ENCODE data around the gene FNIP2.

The FNIP2 gene

DNA sequence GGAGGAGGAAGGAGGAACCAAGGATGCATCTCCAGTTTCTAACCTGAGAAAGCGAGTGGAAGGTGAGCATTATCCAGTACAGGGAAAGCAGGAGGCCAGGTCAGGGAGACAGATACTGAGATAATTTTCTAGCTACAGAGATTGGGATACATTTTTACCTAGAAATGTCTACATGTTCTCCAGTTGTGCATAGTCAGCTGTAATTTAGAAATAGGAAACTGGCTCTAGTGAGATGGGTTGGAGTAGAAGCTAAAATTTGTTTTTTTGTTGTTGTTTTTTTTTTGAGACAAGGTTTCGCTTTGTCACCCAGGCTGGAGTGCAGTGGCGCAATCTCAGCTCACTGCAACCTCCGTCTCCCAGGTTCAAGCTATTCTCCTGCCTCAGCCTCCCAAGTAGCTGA is 71.3 kb downstream of the FNIP2 start:
- no peaks in the 10 kb centered on the region for H3K4me1 ChIP-seq (ENCODE audit: insufficient read depth, low read length, poor library complexity, severe bottlenecking)
- H3K79me2 ChIP-seq (ENCODE audit: insufficient read depth, low read length) = no peaks in the 10 kb centered on the region
- no peak overlapping the region for H2AFZ ChIP-seq (ENCODE audit: low read length)
- H3K9me3 ChIP-seq (ENCODE audit: insufficient read depth, low read depth, low read length) = no peaks in the 10 kb centered on the region
- no peak overlapping the region for H3K9ac ChIP-seq (ENCODE audit: low read depth, low read length, poor library complexity, severe bottlenecking)
- H3K4me2 ChIP-seq (ENCODE audit: low read depth, low read length, poor library complexity, severe bottlenecking) = no peak overlapping the region
- no peaks in the 10 kb centered on the region for H3K9me2 ChIP-seq (replicated peaks; ENCODE audit: low read depth, low read length)
- H4K20me1 ChIP-seq (ENCODE audit: insufficient read depth, low read length, poor library complexity, severe bottlenecking) = no peaks in the 10 kb centered on the region
- H3K36me3 ChIP-seq (ENCODE audit: insufficient read depth, low read length) = peaks cover 48% of the 10 kb centered on the region; the same call in 1 of the 2 replicates
- no peaks in the 10 kb centered on the region for H3F3A ChIP-seq (ENCODE audit: low read depth)
- TF ChIP-seq CTCF (conservative IDR thresholded peaks at IDR 0.05; ENCODE audit: low read length) (no peak), EZH2phosphoT487 (IDR thresholded peaks at IDR 0.05; ENCODE audit: borderline replicate concordance) (no peak)
- no peak overlapping the region for H3K4me3 ChIP-seq (ENCODE audit: low read length, poor library complexity, severe bottlenecking)
- H3K27me3 ChIP-seq (ENCODE audit: insufficient read depth, low read length, poor library complexity, severe bottlenecking) = no peaks in the 10 kb centered on the region

GRCh38 chr4:158841540-158841939 is 72.7 kb downstream of the FNIP2 start:
- H3K4me3 ChIP-seq (ENCODE audit: low read length, poor library complexity, severe bottlenecking) = no peak overlapping the region
- no peaks in the 10 kb centered on the region for H3K9me3 ChIP-seq (ENCODE audit: insufficient read depth, low read depth, low read length)
- no peak overlapping the region for H3K9ac ChIP-seq (ENCODE audit: low read depth, low read length, poor library complexity, severe bottlenecking)
- H3K36me3 ChIP-seq (ENCODE audit: insufficient read depth, low read length) = peaks cover 34% of the 10 kb centered on the region; the same call in 1 of the 2 replicates
- no peaks in the 10 kb centered on the region for H3K9me2 ChIP-seq (replicated peaks; ENCODE audit: low read depth, low read length)
- no peak overlapping the region for H2AFZ ChIP-seq (ENCODE audit: low read length)
- no peak overlapping the region for H3K4me2 ChIP-seq (ENCODE audit: low read depth, low read length, poor library complexity, severe bottlenecking)
- H3K27me3 ChIP-seq (ENCODE audit: insufficient read depth, low read length, poor library complexity, severe bottlenecking) = no peaks in the 10 kb centered on the region
- H3K4me1 ChIP-seq (ENCODE audit: insufficient read depth, low read length, poor library complexity, severe bottlenecking) = no peaks in the 10 kb centered on the region
- no peaks in the 10 kb centered on the region for H4K20me1 ChIP-seq (ENCODE audit: insufficient read depth, low read length, poor library complexity, severe bottlenecking)
- no peaks in the 10 kb centered on the region for H3K79me2 ChIP-seq (ENCODE audit: insufficient read depth, low read length)
- no peak for TF ChIP-seq CTCF (conservative IDR thresholded peaks at IDR 0.05; ENCODE audit: low read length)
- no peak for TF ChIP-seq EZH2phosphoT487 (IDR thresholded peaks at IDR 0.05; ENCODE audit: borderline replicate concordance)
- no peaks in the 10 kb centered on the region for H3F3A ChIP-seq (ENCODE audit: low read depth)

- TF ChIP-seq EZH2phosphoT487 (IDR thresholded peaks at IDR 0.05; ENCODE audit: borderline replicate concordance) (no peak), CTCF (conservative IDR thresholded peaks at IDR 0.05; ENCODE audit: low read length) (no peak)
- peaks cover 33% of the 10 kb centered on the region; the same call in 1 of the 2 replicates for H3K36me3 ChIP-seq (ENCODE audit: insufficient read depth, low read length)
- no peak overlapping the region for H3K9ac ChIP-seq (ENCODE audit: low read depth, low read length, poor library complexity, severe bottlenecking)
Observed at GRCh38 chr4:158845311-158846041, 76.7 kb downstream of the FNIP2 start.

More at GRCh38 chr4:158845311-158846041, 76.7 kb downstream of the FNIP2 start:
- Histone ChIP-seq H3F3A (ENCODE audit: low read depth) (no peaks in the 10 kb centered on the region), H2AFZ (ENCODE audit: low read length) (no peak overlapping the region), H3K4me1 (ENCODE audit: insufficient read depth, low read length, poor library complexity, severe bottlenecking) (peaks cover 8% of the 10 kb centered on the region), H3K4me2 (ENCODE audit: low read depth, low read length, poor library complexity, severe bottlenecking) (no peak overlapping the region), H3K4me3 (ENCODE audit: low read length, poor library complexity, severe bottlenecking) (no peak overlapping the region), H4K20me1 (ENCODE audit: insufficient read depth, low read length, poor library complexity, severe bottlenecking) (no peaks in the 10 kb centered on the region), H3K9me2 (replicated peaks; ENCODE audit: low read depth, low read length) (no peaks in the 10 kb centered on the region), H3K27me3 (ENCODE audit: insufficient read depth, low read length, poor library complexity, severe bottlenecking) (no peaks in the 10 kb centered on the region), H3K79me2 (ENCODE audit: insufficient read depth, low read length) (no peaks in the 10 kb centered on the region), H3K9me3 (ENCODE audit: insufficient read depth, low read depth, low read length) (no peaks in the 10 kb centered on the region)
